ENCODE results near the gene MAPK7.

MAPK7 gene

GRCh38 chr17:19374136-19374535, 4.2 kb upstream of the MAPK7 start:
- peaks cover 41% of the 10 kb centered on the region for H3K4me1 Mint-ChIP-seq
- no peaks in the 10 kb centered on the region for H3K9me3 Mint-ChIP-seq
- DNase-seq (no peak), ATAC-seq (no peak)
- no peaks in the 10 kb centered on the region for H3K27me3 Mint-ChIP-seq
- no peaks in the 10 kb centered on the region for H3K36me3 Mint-ChIP-seq (ENCODE audit: low read depth)
- H3K27ac Mint-ChIP-seq: no peak overlapping the region
- no peak overlapping the region for H3K4me3 Mint-ChIP-seq

- H3K9me3 Mint-ChIP-seq: no peaks in the 10 kb centered on the region
- H3K4me1 Mint-ChIP-seq: peaks cover 28% of the 10 kb centered on the region
- peak overlapping the region; percentile 17 for H3K4me3 Mint-ChIP-seq
- ATAC-seq (no peak), DNase-seq (no peak)
- no peaks in the 10 kb centered on the region for H3K27me3 Mint-ChIP-seq
- no peak overlapping the region for H3K27ac Mint-ChIP-seq
- peaks cover 4% of the 10 kb centered on the region for H3K36me3 Mint-ChIP-seq (ENCODE audit: low read depth)
Measured at GRCh38 chr17:19375732-19376131, 2.6 kb upstream of the MAPK7 start.

GRCh38 chr17:19376811-19377210, 1.5 kb upstream of the MAPK7 start:
- H3K36me3 Mint-ChIP-seq (ENCODE audit: low read depth): peaks cover 4% of the 10 kb centered on the region
- no peaks in the 10 kb centered on the region for H3K9me3 Mint-ChIP-seq

GRCh38 chr17:19377602-19378415, 489 bp upstream of the MAPK7 start:
- peaks cover 14% of the 10 kb centered on the region for H3K4me1 Mint-ChIP-seq
- H3K27ac Mint-ChIP-seq: peak overlapping the region; percentile 97
- H3K4me3 Mint-ChIP-seq: peak overlapping the region; percentile 99
- no peaks in the 10 kb centered on the region for H3K9me3 Mint-ChIP-seq
- no peaks in the 10 kb centered on the region for H3K27me3 Mint-ChIP-seq
- DNase-seq (peak; percentile 96), ATAC-seq (peak; percentile 94)
- H3K36me3 Mint-ChIP-seq (ENCODE audit: low read depth): peaks cover 6% of the 10 kb centered on the region

More at GRCh38 chr17:19376811-19377210, 1.5 kb upstream of the MAPK7 start:
- no peak for ATAC-seq
- Mint-ChIP-seq H3K27ac (peak overlapping the region; percentile 97), H3K4me3 (peak overlapping the region; percentile 99), H3K4me1 (peaks cover 19% of the 10 kb centered on the region), H3K27me3 (no peaks in the 10 kb centered on the region)
- no peak for DNase-seq

- Mint-ChIP-seq H3K36me3 (ENCODE audit: low read depth) (peaks cover 9% of the 10 kb centered on the region), H3K27ac (no peak overlapping the region), H3K27me3 (no peaks in the 10 kb centered on the region), H3K4me3 (peak overlapping the region; percentile 99), H3K4me1 (peaks cover 14% of the 10 kb centered on the region), H3K9me3 (no peaks in the 10 kb centered on the region)
- DNase-seq (no peak), ATAC-seq (no peak)
Measured at GRCh38 chr17:19379361-19380065, 1.2 kb downstream of the MAPK7 start.

GRCh38 chr17:19380481-19381301, 2.4 kb downstream of the MAPK7 start:
- no peak overlapping the region for H3K27ac Mint-ChIP-seq

GRCh38 chr17:19381361-19381740, 3.1 kb downstream of the MAPK7 start:
- peaks cover 16% of the 10 kb centered on the region for H3K4me1 Mint-ChIP-seq
- H3K4me3 Mint-ChIP-seq: no peak overlapping the region
- peaks cover 2% of the 10 kb centered on the region for H3K27me3 Mint-ChIP-seq
- ATAC-seq: no peak
- no peak for DNase-seq
- H3K36me3 Mint-ChIP-seq (ENCODE audit: low read depth): peaks cover 9% of the 10 kb centered on the region
- H3K27ac Mint-ChIP-seq: no peak overlapping the region
- H3K9me3 Mint-ChIP-seq: no peaks in the 10 kb centered on the region

More at GRCh38 chr17:19380481-19381301, 2.4 kb downstream of the MAPK7 start:
- H3K27me3 Mint-ChIP-seq: no peaks in the 10 kb centered on the region
- no peaks in the 10 kb centered on the region for H3K9me3 Mint-ChIP-seq
- H3K4me3 Mint-ChIP-seq: no peak overlapping the region
- peaks cover 14% of the 10 kb centered on the region for H3K4me1 Mint-ChIP-seq
- DNase-seq (no peak), ATAC-seq (no peak)
- peaks cover 9% of the 10 kb centered on the region for H3K36me3 Mint-ChIP-seq (ENCODE audit: low read depth)

GRCh38 chr17:19381741-19382444, 3.6 kb downstream of the MAPK7 start:
- H3K9me3 Mint-ChIP-seq: no peaks in the 10 kb centered on the region
- no peak for ATAC-seq
- no peak overlapping the region for H3K4me3 Mint-ChIP-seq
- H3K36me3 Mint-ChIP-seq (ENCODE audit: low read depth): peaks cover 9% of the 10 kb centered on the region
- no peak overlapping the region for H3K27ac Mint-ChIP-seq
- no peak for DNase-seq
- H3K4me1 Mint-ChIP-seq: peaks cover 16% of the 10 kb centered on the region
- H3K27me3 Mint-ChIP-seq: peaks cover 2% of the 10 kb centered on the region

- H3K36me3 Mint-ChIP-seq (ENCODE audit: low read depth): peaks cover 9% of the 10 kb centered on the region
- peaks cover 2% of the 10 kb centered on the region for H3K27me3 Mint-ChIP-seq
- DNase-seq: no peak
Measured at GRCh38 chr17:19382531-19383444, 4.5 kb downstream of the MAPK7 start.

GRCh38 chr17:19383681-19384470, 5.6 kb downstream of the MAPK7 start:
- no peak for ATAC-seq
- DNase-seq: no peak
- Mint-ChIP-seq H3K4me3 (no peak overlapping the region), H3K9me3 (no peaks in the 10 kb centered on the region), H3K4me1 (peaks cover 17% of the 10 kb centered on the region), H3K27ac (no peak overlapping the region), H3K27me3 (peaks cover 2% of the 10 kb centered on the region), H3K36me3 (ENCODE audit: low read depth) (peaks cover 9% of the 10 kb centered on the region)

More at GRCh38 chr17:19382531-19383444, 4.5 kb downstream of the MAPK7 start:
- no peak overlapping the region for H3K27ac Mint-ChIP-seq
- peaks cover 13% of the 10 kb centered on the region for H3K4me1 Mint-ChIP-seq
- H3K9me3 Mint-ChIP-seq: no peaks in the 10 kb centered on the region
- ATAC-seq: no peak
- H3K4me3 Mint-ChIP-seq: no peak overlapping the region

- H3K4me1 Mint-ChIP-seq: peaks cover 12% of the 10 kb centered on the region
- peaks cover 2% of the 10 kb centered on the region for H3K27me3 Mint-ChIP-seq
- H3K9me3 Mint-ChIP-seq: no peaks in the 10 kb centered on the region
- H3K27ac Mint-ChIP-seq: no peak overlapping the region
- ATAC-seq: no peak
- no peak for DNase-seq
- peaks cover 9% of the 10 kb centered on the region for H3K36me3 Mint-ChIP-seq (ENCODE audit: low read depth)
- H3K4me3 Mint-ChIP-seq: no peak overlapping the region
Measured at GRCh38 chr17:19384723-19385391, 6.6 kb downstream of the MAPK7 start.

GRCh38 chr17:19385521-19385983, 7.3 kb downstream of the MAPK7 start:
- DNase-seq: no peak
- Mint-ChIP-seq H3K9me3 (no peaks in the 10 kb centered on the region), H3K36me3 (ENCODE audit: low read depth) (peaks cover 7% of the 10 kb centered on the region), H3K27ac (no peak overlapping the region), H3K4me1 (peaks cover 12% of the 10 kb centered on the region), H3K27me3 (peaks cover 2% of the 10 kb centered on the region), H3K4me3 (no peak overlapping the region)
- no peak for ATAC-seq

Data from activated naive CD8-positive, alpha-beta T cell treated with anti-CD3 and anti-CD28 coated beads, Interleukin-2, amount 50 U/mL, for 24 hours (primary cell).